ENCODE measurements around the gene TECPR1. TPM values are rescaled to one million over a fixed set of nuclear protein-coding genes. Genes with fewer than 3 reads are reported as not detected.

TECPR1 gene
- total RNA-seq, 2 donors from 2014 or later = 42.1 to 68.6 TPM

DNA sequence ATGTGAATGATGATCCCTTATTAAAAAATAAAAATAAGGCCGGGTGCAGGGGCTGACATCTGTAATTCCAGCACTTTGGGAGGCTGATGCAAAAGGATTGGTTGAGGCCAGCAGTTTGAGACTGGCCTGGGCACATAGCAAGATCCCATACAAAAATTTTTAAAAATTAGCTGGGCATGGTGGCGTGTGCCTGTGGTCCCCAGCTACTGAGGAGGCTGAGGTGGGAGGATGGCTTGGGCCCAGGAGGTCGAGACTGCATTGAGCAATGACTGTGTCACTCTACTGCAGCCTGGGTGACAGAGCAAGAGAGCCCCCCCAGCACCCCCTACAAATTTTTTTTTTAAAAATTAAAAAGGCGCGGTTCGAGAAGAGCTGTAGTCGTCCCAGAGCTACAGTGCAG, 28.3 kb upstream of the TECPR1 start:
- Mint-ChIP-seq H3K36me3 (no peaks in the 10 kb centered on the region), H3K4me1 (ENCODE audit: low read depth in 2 of 2) (peaks cover 18 to 20% of the 10 kb centered on the region in 2 donors), H3K4me3 (peak overlapping the region; percentile 71), H3K27me3 (no peaks in the 10 kb centered on the region), H3K9me3 (no peaks in the 10 kb centered on the region), H3K27ac (no peak overlapping the region)
- ATAC-seq (no peak), DNase-seq (ENCODE audit: low spot score) (no peak)

DNA sequence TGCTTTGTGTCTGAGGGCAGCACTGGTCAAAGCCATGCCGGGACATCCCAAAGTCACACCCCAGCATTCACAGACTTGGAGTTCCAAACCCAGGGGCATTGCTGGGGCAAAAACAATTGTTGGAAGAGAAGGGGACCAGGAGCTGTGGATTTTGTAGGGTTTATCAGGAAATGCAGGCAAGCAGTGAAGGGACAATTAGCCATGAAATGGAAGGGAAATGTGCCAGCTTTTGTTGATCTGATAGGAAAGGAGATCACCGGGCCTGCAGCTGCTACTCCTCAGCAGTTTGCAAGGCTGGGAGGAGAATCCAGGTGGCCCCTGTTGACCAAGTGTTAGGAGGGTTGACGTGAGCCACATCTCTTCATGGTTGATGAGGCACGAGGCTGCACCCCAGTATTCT, 26.9 kb upstream of the TECPR1 start:
- Mint-ChIP-seq H3K36me3 (no peaks in the 10 kb centered on the region), H3K27me3 (no peaks in the 10 kb centered on the region), H3K4me1 (ENCODE audit: low read depth in 2 of 2) (peaks cover 10 to 11% of the 10 kb centered on the region in 2 donors), H3K9me3 (no peaks in the 10 kb centered on the region), H3K27ac (peak overlapping the region in 1 of 2 donors; percentile 80), H3K4me3 (no peak overlapping the region)
- ATAC-seq = no peak
- DNase-seq (ENCODE audit: low spot score) = no peak

DNA sequence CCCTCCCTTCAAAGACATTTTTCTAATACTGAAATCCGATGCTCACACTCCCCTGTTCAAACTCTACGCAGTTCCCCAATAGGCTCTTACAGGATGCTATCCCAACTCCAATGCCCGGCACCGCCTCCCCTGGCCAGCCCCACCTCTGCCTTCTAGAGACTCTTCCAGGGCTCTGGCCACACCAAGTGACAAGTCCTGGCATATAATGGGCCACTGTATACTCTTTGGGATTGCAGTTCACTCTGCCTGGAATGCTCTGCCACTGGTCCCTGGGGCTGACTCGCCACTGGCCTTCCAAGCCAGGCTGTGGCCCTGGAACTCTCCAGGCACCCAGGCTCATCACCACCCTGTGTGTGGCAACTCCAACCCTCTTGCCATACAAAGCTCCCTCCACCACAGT, 26.4 kb upstream of the TECPR1 start:
- ATAC-seq = no peak
- Mint-ChIP-seq H3K27me3 (no peaks in the 10 kb centered on the region), H3K27ac (peak overlapping the region in 1 of 2 donors; percentile 80), H3K36me3 (no peaks in the 10 kb centered on the region), H3K9me3 (no peaks in the 10 kb centered on the region), H3K4me1 (ENCODE audit: low read depth in 2 of 2) (peaks cover 10 to 11% of the 10 kb centered on the region in 2 donors), H3K4me3 (no peak overlapping the region)
- DNase-seq (ENCODE audit: low spot score) = no peak

DNA sequence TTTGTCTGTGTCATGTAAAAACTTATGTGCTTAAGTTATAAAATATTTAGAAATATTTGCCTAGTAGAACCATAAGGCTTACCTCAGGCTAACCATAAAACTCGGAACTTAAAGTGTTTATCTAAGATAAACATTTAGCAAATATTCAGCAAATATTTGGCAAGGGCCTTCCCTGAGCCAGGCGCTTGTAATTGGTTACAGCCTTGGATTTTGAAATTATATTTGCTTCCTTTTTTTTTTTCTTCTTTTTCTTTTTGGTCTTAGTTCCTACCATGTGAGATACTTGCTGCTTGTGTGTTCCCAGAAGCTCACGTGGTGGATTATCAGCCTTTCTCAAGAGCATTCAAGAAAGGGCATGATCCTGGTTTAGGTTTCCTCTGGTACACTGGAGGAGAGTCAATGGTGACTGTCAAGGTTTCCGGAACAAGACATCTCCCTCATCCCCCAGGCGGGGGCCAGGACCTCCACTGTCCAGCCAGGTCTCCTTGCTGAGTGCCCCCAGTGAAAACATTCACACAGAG, 24.3 kb upstream of the TECPR1 start:
- H3K4me1 Mint-ChIP-seq (ENCODE audit: low read depth in 2 of 2) = no peaks in the 10 kb centered on the region
- H3K27me3 Mint-ChIP-seq = no peaks in the 10 kb centered on the region
- H3K9me3 Mint-ChIP-seq = no peaks in the 10 kb centered on the region
- DNase-seq (ENCODE audit: low spot score) (no peak), ATAC-seq (no peak)
- no peak overlapping the region for H3K4me3 Mint-ChIP-seq
- no peak overlapping the region for H3K27ac Mint-ChIP-seq
- no peaks in the 10 kb centered on the region for H3K36me3 Mint-ChIP-seq

DNA sequence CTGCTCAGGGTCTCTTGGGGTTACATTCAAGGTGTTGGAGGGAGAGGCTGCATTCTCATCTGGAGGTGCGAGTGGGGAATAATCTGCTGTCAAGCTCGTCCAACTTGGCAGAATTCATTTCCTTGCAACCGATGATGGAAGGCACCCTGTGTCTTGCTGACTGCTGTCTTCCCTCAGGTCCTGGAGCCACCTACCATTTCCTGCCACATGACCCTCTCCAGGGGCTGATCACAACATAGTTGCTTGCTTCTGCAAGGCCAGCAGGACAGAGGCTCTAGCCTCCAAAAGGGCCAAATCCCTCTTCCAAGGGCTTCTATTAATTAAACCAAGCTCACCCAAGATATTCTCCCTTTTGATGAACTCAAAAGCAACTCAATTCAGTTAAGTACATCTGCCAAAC, 15.3 kb upstream of the TECPR1 start:
- Mint-ChIP-seq H3K9me3 (no peaks in the 10 kb centered on the region), H3K36me3 (no peaks in the 10 kb centered on the region), H3K27me3 (no peaks in the 10 kb centered on the region), H3K27ac (peak overlapping the region in 1 of 2 donors; percentile 38), H3K4me1 (ENCODE audit: low read depth in 2 of 2) (peaks cover 0 to 7% of the 10 kb centered on the region in 2 donors), H3K4me3 (no peak overlapping the region)
- DNase-seq (ENCODE audit: low spot score) = no peak
- ATAC-seq = no peak

DNA sequence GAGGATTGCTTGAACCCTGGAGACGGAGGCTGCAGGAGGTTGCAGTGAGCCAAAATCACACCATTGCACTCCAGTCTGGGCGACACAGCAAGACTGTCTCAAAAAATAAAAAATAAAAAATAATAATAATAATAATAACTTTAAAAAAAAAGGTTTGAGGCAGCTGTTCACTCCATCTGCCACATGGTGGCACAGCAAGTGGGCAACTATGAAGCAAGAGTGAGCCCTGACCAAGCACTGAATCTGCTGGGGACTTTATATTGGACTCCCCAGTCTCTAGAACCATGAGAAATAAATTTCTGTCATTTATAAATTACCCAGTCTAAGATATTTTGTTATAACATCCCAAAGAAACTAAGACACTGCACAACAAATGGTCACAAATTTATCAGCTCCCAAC, 14.8 kb upstream of the TECPR1 start:
- no peak overlapping the region for H3K4me3 Mint-ChIP-seq
- ATAC-seq = no peak

DNA sequence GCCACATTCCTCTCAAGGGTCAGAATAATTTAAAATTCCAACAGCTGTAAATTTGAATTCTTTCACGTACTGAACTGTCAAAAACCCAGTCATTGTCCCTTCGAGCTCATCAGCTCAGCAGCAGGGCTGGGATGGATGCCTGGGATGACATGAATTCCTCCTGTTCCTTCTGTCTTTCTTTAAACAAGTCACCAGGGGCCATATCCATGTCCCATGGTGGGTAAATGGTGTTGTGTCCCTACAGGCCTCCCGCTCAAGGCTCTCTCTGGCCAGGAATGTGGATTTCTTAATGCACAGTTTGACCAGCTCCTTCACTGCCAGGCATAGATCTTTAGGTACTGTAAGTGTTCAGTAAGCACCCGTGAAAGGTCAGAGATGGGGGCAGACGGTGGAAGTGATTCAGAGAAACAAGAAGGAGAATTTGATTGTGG, 13.8 kb upstream of the TECPR1 start:
- Mint-ChIP-seq H3K27me3 (no peaks in the 10 kb centered on the region), H3K27ac (peak overlapping the region in 1 of 2 donors; percentile 60), H3K4me3 (no peak overlapping the region), H3K9me3 (no peaks in the 10 kb centered on the region), H3K36me3 (no peaks in the 10 kb centered on the region), H3K4me1 (ENCODE audit: low read depth in 2 of 2) (peaks cover 0 to 7% of the 10 kb centered on the region in 2 donors)
- ATAC-seq (no peak), DNase-seq (ENCODE audit: low spot score) (no peak)

More for the DNA sequence above, 14.8 kb upstream of the TECPR1 start:
- H3K4me1 Mint-ChIP-seq (ENCODE audit: low read depth in 2 of 2) = peaks cover 0 to 7% of the 10 kb centered on the region in 2 donors
- no peaks in the 10 kb centered on the region for H3K36me3 Mint-ChIP-seq
- H3K9me3 Mint-ChIP-seq = no peaks in the 10 kb centered on the region
- no peak overlapping the region for H3K27ac Mint-ChIP-seq
- DNase-seq (ENCODE audit: low spot score) = no peak
- H3K27me3 Mint-ChIP-seq = no peaks in the 10 kb centered on the region

DNA sequence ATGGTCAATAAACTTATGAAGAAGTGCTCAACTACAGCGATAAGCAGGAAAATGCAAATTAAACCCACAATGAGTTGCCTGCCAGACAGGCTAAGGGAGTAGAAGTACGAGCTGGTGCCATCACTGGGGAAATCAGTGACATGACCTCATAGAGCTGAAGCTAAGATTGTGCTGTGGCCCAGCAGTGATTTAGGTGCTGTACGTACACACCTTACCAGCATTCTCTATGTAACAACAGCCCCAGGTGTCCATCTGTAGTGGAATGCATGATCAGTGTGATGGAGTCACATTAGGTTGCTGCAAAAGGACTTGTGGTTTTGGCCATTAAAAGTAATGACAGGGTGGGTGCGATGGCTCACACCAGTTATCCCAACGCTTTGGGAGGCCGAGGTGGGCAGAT, 5.7 kb upstream of the TECPR1 start:
- Mint-ChIP-seq H3K9me3 (no peaks in the 10 kb centered on the region), H3K4me3 (no peak overlapping the region), H3K36me3 (no peaks in the 10 kb centered on the region), H3K27ac (no peak overlapping the region), H3K27me3 (no peaks in the 10 kb centered on the region), H3K4me1 (ENCODE audit: low read depth in 2 of 2) (peaks cover 12 to 13% of the 10 kb centered on the region in 2 donors)
- ATAC-seq (no peak), DNase-seq (ENCODE audit: low spot score) (no peak)

DNA sequence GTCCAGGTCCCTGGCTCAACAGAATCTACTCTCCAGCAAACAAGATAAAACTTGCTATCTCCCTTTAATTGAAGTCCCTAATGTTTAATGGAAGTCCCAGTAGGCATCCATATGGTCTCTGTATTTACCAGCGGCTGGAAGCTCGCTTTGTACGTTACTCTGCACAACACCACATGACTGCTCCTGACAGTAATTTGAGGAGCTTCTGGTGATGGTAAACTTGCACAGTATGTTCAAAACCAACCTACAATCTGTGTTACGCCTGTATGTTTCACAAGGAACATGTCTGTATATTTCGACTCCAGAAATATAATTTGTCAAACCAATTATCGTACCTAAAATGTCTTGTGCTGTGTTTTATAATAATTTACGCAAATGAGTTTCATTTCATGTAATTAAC, 4.4 kb upstream of the TECPR1 start:
- ATAC-seq = no peak
- Mint-ChIP-seq H3K4me3 (no peak overlapping the region), H3K9me3 (no peaks in the 10 kb centered on the region), H3K36me3 (no peaks in the 10 kb centered on the region), H3K27ac (no peak overlapping the region), H3K4me1 (ENCODE audit: low read depth in 2 of 2) (peaks cover 15 to 17% of the 10 kb centered on the region in 2 donors), H3K27me3 (no peaks in the 10 kb centered on the region)
- DNase-seq (ENCODE audit: low spot score) = no peak

DNA sequence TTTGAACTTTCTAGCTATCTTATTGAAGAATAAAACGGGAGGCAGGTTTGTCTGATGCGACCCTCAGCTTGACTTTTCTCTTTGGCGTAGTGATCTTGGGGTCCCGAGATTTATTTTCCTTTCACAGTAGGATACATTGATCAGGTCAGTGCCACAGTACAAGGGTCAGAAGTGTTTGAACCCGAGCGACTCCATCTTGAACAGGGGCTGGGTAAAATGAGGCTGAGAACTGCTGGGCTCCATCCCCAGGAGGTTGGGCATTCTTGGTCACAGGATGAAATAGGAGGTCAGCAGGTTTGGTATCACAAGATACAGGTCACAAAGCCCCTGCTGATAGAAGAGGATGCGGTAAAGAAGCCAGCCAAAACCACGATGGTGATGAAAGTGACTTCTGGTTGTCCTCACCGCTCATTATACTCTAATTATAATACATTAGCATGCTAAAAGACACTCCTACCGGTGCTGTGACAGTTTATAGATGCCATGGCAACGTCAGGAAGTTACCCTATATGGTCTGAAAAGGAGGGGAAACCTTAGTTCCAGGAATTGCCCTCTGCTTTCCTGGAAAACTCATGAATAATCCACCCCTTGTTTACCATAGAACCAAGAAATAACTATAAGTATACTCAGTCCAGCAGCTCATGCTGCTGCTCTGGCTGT, 3.0 kb upstream of the TECPR1 start:
- DNase-seq (ENCODE audit: low spot score) = no peak
- Mint-ChIP-seq H3K36me3 (no peaks in the 10 kb centered on the region), H3K4me1 (ENCODE audit: low read depth in 2 of 2) (peaks cover 27 to 31% of the 10 kb centered on the region in 2 donors), H3K4me3 (peak overlapping the region; percentile 38), H3K27me3 (no peaks in the 10 kb centered on the region), H3K27ac (peak overlapping the region; percentile 12 to 72), H3K9me3 (no peaks in the 10 kb centered on the region)
- peak in 1 of 2 donors; percentile 0 for ATAC-seq

DNA sequence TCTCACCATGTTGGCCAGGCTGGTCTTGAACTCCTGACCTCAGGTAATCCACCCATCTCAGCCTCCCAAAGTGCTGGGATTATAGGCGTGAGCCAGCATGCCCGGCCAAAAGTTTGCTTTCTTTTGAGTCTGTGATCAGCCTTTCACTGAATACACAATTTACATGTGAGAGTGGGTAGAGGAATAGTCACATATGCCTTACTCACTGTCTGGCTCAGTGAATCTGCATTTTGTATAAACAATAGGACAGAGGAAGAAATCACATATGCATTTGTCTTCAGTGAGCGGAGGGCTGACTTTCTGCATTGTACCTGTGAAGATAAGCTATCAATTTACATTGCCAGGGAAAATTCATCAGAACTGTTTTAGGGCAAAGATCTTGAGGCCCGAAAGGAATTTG, 2.5 kb upstream of the TECPR1 start:
- DNase-seq (ENCODE audit: low spot score) (no peak), ATAC-seq (no peak)
- Mint-ChIP-seq H3K4me3 (peak overlapping the region; percentile 38), H3K4me1 (ENCODE audit: low read depth in 2 of 2) (peaks cover 30 to 34% of the 10 kb centered on the region in 2 donors), H3K27me3 (no peaks in the 10 kb centered on the region), H3K36me3 (no peaks in the 10 kb centered on the region), H3K27ac (peak overlapping the region; percentile 12 to 72), H3K9me3 (no peaks in the 10 kb centered on the region)

DNA sequence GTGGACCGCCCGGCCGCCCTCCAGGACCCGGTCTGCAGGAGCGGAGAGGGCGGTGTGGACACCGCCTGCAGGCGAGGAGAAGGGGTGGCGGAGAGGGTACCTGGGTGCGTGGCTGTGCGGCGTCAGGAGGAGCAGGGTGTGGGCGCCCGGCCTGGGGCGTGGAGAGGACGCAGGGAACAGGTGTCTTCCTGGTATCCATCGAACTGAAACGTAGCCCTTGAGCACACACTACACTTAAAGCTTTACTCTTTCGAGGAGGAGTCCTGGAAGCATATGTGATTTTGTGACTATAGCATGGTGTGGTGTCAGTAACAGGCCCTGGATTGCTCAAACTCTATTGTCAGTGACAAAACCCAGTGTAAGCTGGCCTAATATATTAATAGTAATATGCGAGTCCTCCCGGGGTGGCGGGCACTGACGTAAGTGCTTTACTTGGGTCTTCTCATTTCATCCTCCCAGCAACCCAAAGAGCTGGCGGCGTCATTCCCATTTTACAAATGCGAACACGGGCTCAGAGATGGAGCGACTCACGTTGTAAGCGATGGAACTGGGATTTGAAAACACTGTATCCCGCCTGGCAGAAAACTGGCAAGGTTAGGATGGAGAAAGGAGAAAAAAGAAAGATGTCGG, 508 bp upstream of the TECPR1 start:
- Mint-ChIP-seq H3K4me1 (ENCODE audit: low read depth in 2 of 2) (peaks cover 38 to 40% of the 10 kb centered on the region in 2 donors), H3K4me3 (peak overlapping the region; percentile 88), H3K27me3 (no peaks in the 10 kb centered on the region), H3K36me3 (no peaks in the 10 kb centered on the region), H3K27ac (peak overlapping the region; percentile 86 to 92), H3K9me3 (no peaks in the 10 kb centered on the region)
- ATAC-seq (no peak), DNase-seq (ENCODE audit: low spot score) (no peak)

DNA sequence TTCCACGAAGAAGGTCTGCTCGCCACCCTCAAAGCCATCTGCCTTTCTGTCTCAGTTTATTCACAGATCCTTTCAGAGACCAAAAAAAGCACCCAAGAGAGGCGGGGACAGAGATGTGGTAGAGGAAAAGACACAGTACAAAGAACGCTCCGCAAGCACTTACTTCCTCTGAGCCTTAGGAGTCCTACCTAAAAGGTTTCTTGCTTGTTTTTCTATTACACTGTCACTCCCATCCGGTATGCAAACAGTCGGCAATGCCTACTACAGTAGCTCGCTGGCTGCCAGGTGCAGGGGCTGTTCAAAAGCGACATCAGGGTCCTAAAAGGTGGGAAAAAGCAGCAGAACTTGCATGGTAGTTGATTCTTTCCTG, 816 bp downstream of the TECPR1 start:
- Mint-ChIP-seq H3K27ac (peak overlapping the region; percentile 86 to 92), H3K27me3 (no peaks in the 10 kb centered on the region), H3K36me3 (no peaks in the 10 kb centered on the region), H3K9me3 (no peaks in the 10 kb centered on the region), H3K4me3 (peak overlapping the region; percentile 88), H3K4me1 (ENCODE audit: low read depth in 2 of 2) (peaks cover 38 to 40% of the 10 kb centered on the region in 2 donors)
- ATAC-seq (no peak), DNase-seq (ENCODE audit: low spot score) (no peak)

DNA sequence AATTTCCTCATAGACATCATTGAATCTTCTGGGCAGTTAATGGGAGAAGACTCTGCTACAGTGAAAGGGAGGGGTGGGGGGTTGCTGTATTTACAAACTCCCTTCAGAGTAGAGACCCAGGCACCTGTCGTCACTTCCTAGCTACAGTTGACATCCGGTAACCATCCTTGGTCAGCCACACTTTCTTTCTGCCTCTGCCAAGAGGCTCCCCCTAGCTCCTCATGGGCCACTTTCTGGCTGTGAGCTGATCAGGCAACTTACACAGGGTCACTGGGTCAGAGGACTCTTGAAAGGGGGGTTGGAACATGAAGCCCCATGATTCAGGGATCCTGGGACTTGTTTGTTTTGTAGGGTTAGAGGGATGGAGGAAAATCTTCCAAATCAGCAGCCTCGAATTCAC, 1.2 kb downstream of the TECPR1 start:
- Mint-ChIP-seq H3K4me1 (ENCODE audit: low read depth in 2 of 2) (peaks cover 38 to 40% of the 10 kb centered on the region in 2 donors), H3K4me3 (peak overlapping the region; percentile 88), H3K27me3 (no peaks in the 10 kb centered on the region)

More for the DNA sequence above, 1.2 kb downstream of the TECPR1 start:
- Mint-ChIP-seq H3K27ac (peak overlapping the region; percentile 86 to 92), H3K36me3 (no peaks in the 10 kb centered on the region), H3K9me3 (no peaks in the 10 kb centered on the region)
- ATAC-seq (no peak), DNase-seq (ENCODE audit: low spot score) (no peak)
